Panc1 (cell line): ENCODE results near the gene EPHB1.

ENCODE experiments used
- POLR2AphosphoS5 ChIP-seq: IDR thresholded peaks from 2 replicates; pipeline ENCODE4 v1.6.1; 2012; ENCODE audit warnings: mild to moderate bottlenecking, low read depth, low read length, moderate library complexity
- SIN3A ChIP-seq: IDR thresholded peaks from 2 replicates; pipeline ENCODE4 v1.6.1; 2012; ENCODE audit warnings: low read depth, mild to moderate bottlenecking, low read length, moderate library complexity, borderline replicate concordance; ENCODE audit not compliant: insufficient read depth
- TCF7L2 ChIP-seq: IDR thresholded peaks from 2 replicates; pipeline ENCODE4 v1.6.1; 2011; ENCODE audit warnings: mild to moderate bottlenecking, low read depth, low read length, inconsistent platforms
- TF ChIP-seq, protein P1 (sequence below): fragments of 450-650 bp; IDR thresholded peaks from 2 replicates; pipeline ENCODE4 v1.5.1; 2017; ENCODE audit warnings: mild to moderate bottlenecking
- TF ChIP-seq, protein P2 (sequence below), 2 experiments: IDR thresholded peaks; 2 replicates each; pipeline ENCODE4 v1.6.1; 2011 to 2012; ENCODE audit warnings: low read depth in 2 of 2, control low read depth in 1 of 2, low read length in 1 of 2, mild to moderate bottlenecking in 1 of 2, moderate library complexity in 1 of 2; ENCODE audit not compliant: insufficient read depth in 1 of 2

DNA sequence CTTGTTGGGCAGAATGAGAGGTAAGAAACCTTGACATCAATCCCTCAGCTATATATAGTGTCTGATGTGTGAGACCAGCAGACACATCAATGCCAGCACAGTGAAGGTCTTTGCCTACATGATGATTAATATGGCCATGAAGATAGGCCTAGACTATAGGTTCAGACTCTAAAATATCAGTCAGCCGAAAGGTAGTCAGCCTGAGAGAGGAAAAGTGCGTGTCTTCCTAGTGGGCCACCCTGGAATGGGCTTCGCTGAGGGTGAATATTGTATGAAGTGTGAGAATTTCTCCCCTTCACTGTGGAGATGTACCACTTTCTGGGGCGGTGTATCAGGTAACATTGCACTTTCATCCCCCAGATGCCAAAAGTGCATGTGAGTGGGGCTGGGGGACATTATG lies 33.0 kb upstream of the EPHB1 start:
- TF ChIP-seq, protein P1, sequence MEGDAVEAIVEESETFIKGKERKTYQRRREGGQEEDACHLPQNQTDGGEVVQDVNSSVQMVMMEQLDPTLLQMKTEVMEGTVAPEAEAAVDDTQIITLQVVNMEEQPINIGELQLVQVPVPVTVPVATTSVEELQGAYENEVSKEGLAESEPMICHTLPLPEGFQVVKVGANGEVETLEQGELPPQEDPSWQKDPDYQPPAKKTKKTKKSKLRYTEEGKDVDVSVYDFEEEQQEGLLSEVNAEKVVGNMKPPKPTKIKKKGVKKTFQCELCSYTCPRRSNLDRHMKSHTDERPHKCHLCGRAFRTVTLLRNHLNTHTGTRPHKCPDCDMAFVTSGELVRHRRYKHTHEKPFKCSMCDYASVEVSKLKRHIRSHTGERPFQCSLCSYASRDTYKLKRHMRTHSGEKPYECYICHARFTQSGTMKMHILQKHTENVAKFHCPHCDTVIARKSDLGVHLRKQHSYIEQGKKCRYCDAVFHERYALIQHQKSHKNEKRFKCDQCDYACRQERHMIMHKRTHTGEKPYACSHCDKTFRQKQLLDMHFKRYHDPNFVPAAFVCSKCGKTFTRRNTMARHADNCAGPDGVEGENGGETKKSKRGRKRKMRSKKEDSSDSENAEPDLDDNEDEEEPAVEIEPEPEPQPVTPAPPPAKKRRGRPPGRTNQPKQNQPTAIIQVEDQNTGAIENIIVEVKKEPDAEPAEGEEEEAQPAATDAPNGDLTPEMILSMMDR: no peak
- TF ChIP-seq POLR2AphosphoS5 (no peak), TCF7L2 (no peak), SIN3A (no peak)
- TF ChIP-seq, protein P2, sequence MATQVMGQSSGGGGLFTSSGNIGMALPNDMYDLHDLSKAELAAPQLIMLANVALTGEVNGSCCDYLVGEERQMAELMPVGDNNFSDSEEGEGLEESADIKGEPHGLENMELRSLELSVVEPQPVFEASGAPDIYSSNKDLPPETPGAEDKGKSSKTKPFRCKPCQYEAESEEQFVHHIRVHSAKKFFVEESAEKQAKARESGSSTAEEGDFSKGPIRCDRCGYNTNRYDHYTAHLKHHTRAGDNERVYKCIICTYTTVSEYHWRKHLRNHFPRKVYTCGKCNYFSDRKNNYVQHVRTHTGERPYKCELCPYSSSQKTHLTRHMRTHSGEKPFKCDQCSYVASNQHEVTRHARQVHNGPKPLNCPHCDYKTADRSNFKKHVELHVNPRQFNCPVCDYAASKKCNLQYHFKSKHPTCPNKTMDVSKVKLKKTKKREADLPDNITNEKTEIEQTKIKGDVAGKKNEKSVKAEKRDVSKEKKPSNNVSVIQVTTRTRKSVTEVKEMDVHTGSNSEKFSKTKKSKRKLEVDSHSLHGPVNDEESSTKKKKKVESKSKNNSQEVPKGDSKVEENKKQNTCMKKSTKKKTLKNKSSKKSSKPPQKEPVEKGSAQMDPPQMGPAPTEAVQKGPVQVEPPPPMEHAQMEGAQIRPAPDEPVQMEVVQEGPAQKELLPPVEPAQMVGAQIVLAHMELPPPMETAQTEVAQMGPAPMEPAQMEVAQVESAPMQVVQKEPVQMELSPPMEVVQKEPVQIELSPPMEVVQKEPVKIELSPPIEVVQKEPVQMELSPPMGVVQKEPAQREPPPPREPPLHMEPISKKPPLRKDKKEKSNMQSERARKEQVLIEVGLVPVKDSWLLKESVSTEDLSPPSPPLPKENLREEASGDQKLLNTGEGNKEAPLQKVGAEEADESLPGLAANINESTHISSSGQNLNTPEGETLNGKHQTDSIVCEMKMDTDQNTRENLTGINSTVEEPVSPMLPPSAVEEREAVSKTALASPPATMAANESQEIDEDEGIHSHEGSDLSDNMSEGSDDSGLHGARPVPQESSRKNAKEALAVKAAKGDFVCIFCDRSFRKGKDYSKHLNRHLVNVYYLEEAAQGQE (IDR thresholded peaks at IDR 0.05; ENCODE audit: insufficient read depth in 1 of 2, low read depth in 2 of 2, low read length in 1 of 2): no peak
